ENCODE data around the gene PROM1.

The PROM1 gene

DNA sequence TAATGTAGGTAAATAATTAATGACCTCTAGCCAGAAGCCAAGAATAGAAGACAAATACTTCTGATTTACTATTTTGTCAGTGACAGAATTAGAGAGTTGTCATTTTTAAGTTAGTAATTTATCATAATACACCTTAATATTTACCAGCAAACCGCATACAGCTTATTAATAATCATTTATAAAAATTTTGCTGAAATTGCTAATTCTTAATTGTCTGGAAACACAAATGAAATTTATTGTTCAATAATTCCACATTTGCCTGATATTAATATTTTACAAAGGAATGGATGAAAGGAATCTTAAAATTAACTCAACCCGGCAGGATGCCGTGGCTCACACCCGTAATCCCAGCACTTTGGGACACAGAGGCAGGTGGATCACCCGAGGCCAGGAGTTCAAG, 44.7 kb downstream of the PROM1 start:
- no peak for TF ChIP-seq GATA1 (IDR thresholded peaks at IDR 0.05; ENCODE audit: low read depth, low read length)
- no peak for TF ChIP-seq POLR2A (IDR thresholded peaks at IDR 0.05; ENCODE audit: low read length)
- no peak for DNase-seq

DNA sequence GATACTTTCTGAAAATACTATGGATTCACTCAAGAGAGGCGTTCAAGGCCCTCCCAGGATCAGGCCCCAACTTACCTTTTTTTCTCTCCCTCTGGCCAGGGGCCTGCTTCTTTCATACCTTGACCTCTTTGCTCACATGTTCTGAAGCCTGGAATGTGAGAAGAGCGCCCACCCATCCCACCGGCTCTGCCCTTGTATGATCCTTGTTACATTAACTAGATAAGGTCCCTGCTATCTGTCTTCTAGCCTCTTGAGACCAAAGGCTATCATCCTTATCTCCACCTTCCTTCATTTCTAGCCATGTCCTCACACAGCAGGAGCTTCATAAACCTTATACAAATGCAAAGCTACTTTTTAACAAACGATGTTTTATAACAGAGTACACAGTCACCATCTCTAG, 45.9 kb downstream of the PROM1 start:
- DNase-seq, result no peak
- TF ChIP-seq GATA1 (IDR thresholded peaks at IDR 0.05; ENCODE audit: low read depth, low read length), result no peak
- no peak for TF ChIP-seq POLR2A (IDR thresholded peaks at IDR 0.05; ENCODE audit: low read length)

DNA sequence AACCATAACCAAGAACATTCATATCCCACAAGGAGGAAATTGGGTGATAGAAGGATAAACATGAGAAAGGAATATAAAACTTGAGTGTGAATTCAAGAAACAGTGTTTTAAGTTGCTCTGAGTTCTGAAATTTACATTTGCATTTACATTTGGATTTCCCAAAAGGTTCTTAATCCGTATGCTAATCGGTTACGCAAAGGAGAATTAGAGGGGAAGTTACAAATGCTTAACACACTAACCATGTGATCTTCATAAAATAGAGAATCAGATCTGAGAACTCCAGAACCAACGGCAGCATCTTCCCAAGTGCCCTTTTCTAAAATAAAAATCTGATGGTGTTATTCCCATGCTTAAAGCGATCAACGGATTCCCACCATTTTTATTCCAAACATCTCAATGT, 48.0 kb downstream of the PROM1 start:
- DNase-seq, result no peak
- TF ChIP-seq POLR2A (IDR thresholded peaks at IDR 0.05; ENCODE audit: low read length) (no peak), GATA1 (IDR thresholded peaks at IDR 0.05; ENCODE audit: low read depth, low read length) (no peak)

GRCh38 chr4:16034010-16034748, 49.6 kb downstream of the PROM1 start:
- DNase-seq, result no peak
- TF ChIP-seq GATA1 (IDR thresholded peaks at IDR 0.05; ENCODE audit: low read depth, low read length) (no peak), POLR2A (IDR thresholded peaks at IDR 0.05; ENCODE audit: low read length) (no peak)

DNA sequence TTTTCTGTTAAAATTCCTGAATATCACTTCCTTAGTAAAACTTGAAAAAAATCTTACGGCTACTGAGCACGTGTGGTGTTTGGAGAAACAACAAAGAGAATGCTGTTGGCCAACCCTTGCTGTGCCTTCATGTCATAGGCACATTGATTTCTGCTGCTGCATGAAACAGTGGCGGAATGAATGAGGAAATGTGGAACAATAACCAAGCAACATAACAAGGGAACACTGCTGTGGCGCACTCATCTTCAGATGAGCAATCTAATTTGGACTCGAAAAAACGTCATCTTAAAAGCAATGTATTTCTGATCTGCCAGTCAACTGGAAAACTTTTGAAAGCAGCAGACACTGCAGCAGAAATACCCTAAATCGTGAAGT, 51.4 kb downstream of the PROM1 start:
- DNase-seq, result no peak
- TF ChIP-seq POLR2A (IDR thresholded peaks at IDR 0.05; ENCODE audit: low read length), result no peak
- TF ChIP-seq GATA1 (IDR thresholded peaks at IDR 0.05; ENCODE audit: low read depth, low read length), result no peak

GRCh38 chr4:16031546-16032395, 52.1 kb downstream of the PROM1 start:
- DNase-seq, result no peak
- TF ChIP-seq POLR2A (IDR thresholded peaks at IDR 0.05; ENCODE audit: low read length) (no peak), GATA1 (IDR thresholded peaks at IDR 0.05; ENCODE audit: low read depth, low read length) (no peak)

DNA sequence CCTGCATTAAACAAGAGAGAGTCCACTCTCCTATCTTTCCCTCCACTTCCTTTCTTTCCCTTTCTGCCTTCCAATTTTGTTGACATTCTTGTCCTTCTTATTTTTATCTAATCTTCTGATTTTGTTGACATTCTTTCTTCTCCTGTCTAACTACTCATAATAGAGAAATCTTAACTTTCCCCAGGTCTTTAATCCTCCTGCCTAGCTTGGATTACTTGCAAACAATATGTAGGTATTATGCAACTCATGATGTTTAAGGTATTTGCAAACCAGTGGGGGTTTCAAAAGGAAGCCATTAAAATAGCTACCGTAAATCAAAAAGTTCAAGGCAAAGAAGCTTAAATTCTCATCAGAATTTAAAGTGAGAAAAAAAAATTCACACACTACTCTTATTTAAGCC, 53.9 kb downstream of the PROM1 start:
- TF ChIP-seq POLR2A (IDR thresholded peaks at IDR 0.05; ENCODE audit: low read length) (no peak), GATA1 (IDR thresholded peaks at IDR 0.05; ENCODE audit: low read depth, low read length) (no peak)
- DNase-seq, result no peak

DNA sequence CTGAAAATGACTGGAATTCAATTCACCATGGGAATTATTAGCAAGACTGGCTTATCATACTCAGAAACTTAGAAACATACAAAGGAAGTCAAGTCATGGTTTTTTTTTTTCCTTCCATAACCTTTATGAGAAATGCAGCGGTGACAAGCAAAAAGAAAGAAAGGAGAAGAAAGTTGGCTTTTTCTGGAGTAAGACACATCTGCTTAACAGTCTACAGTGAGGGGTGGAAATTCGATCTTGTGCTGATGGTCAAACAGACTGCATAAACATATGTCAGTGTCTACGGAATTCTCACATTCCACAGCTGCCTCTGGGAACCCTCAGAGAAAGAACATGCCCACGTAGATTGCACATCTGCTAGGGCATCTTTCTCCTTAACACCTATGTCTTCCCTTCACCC, 54.6 kb downstream of the PROM1 start:
- no peak for TF ChIP-seq GATA1 (IDR thresholded peaks at IDR 0.05; ENCODE audit: low read depth, low read length)
- no peak for TF ChIP-seq POLR2A (IDR thresholded peaks at IDR 0.05; ENCODE audit: low read length)
- no peak for DNase-seq

- DNase-seq, result no peak
- TF ChIP-seq GATA1 (IDR thresholded peaks at IDR 0.05; ENCODE audit: low read depth, low read length) (no peak), POLR2A (IDR thresholded peaks at IDR 0.05; ENCODE audit: low read length) (no peak)
Measured at GRCh38 chr4:16027626-16028025, 56.2 kb downstream of the PROM1 start.

GRCh38 chr4:16027114-16027513, 56.7 kb downstream of the PROM1 start:
- DNase-seq, result no peak
- no peak for TF ChIP-seq GATA1 (IDR thresholded peaks at IDR 0.05; ENCODE audit: low read depth, low read length)
- TF ChIP-seq POLR2A (IDR thresholded peaks at IDR 0.05; ENCODE audit: low read length), result no peak

DNA sequence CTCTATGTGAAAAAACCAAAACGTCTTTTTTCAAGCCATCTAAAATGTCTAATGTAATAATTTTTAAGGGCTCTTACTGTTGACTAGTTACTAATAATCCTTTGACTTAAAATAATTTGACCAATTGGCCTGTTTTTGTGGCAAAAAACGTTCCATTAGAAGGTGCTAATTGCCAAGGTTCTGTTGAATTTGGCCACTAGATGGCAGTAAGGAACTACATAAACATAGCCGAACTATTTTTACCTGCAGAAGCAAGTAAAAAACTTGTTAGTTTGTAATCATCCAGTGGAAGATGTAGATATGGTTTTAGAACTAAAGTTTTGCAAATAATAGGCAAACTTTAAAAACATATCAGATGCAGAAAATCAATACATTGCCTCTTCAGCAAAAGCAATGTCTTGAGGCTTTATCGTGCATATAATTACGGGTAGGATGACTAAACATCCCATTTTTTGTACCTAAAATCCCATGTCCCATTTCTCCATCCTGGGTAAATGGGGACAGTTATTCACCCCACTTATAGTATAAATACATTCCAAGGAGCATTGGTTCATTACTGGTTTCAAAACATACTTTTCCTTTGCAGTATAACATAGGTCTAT, 57.6 kb downstream of the PROM1 start:
- TF ChIP-seq POLR2A (IDR thresholded peaks at IDR 0.05; ENCODE audit: low read length) (no peak), GATA1 (IDR thresholded peaks at IDR 0.05; ENCODE audit: low read depth, low read length) (no peak)
- peak; percentile 64 to 79 for DNase-seq

- no peak for DNase-seq
- no peak for TF ChIP-seq POLR2A (IDR thresholded peaks at IDR 0.05; ENCODE audit: low read length)
Measured at GRCh38 chr4:16025268-16025667, 58.6 kb downstream of the PROM1 start.

- TF ChIP-seq GATA1 (IDR thresholded peaks at IDR 0.05; ENCODE audit: low read depth, low read length) (no peak), POLR2A (IDR thresholded peaks at IDR 0.05; ENCODE audit: low read length) (no peak)
- DNase-seq, result no peak
Measured at GRCh38 chr4:16023776-16024408, 59.9 kb downstream of the PROM1 start.
